Endothelial cell of hepatic sinusoid (primary cell): ENCODE results near the gene PTMA.

Experiments used
- in situ Hi-C: cut with HindIII; loops from 2 replicates; pipeline ENCODE4 v1.10.0; 2017; ENCODE audit warnings: low sequenced_read_pairs

Gene PTMA

DNA sequence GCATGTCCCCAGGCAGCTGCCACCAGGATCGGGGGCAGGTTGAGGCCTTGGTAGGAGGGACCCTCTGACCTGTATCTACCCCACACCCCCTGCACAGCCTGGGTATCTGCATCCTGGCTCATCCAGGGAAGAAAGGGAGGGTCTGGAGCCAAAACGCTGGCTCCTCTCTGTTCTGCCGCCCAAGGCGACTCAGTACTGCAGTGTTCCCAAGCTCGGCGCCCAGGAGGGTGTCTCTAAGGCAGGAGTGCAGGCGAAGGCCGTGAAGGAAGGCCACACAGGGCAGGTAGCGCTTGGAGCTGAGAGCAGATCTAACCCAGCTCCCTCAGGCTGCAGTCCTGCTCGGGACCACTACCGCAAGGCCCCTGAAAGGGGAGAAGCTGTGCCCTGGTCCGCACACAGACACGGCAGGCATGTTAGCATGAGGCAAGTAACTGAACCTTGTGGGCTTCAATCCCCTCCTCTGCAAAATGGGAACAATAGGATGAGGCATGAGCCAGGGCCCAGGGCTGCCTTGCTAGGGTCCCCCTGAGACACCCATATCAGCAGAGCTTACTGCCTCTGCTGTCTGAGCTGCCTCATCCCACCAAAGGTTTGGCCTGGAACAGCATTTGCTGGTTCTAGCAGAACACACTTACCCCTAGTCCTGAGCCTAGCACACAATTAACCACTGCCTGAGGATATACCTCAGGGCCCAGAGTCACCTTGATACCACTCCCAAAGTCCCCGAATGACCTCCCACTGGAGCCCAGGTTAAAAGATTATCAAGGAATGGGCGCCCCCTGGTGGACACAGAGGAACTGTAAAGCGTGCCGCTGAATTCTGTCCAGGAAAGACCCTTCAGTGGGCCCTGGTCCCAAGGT, 6.5 kb downstream of the PTMA start:
- in situ Hi-C loops = no loop called here

DNA sequence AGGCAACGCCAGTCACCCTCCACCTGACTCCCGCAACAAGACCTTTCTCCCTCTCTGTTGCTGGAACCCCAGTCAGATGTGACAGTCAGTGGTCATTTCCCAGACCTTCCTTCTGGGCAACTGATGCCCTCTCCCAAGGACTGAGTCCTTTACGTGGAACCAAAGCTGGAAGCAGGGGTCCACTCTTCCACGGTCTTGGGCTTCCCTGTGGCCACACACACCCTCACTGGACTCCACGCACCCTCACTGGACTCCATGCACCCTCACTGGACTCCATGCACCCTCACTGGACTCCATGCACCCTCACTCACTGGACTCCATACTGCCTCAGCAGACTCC, 7.1 kb downstream of the PTMA start:
- in situ Hi-C loops = no loop called here

- in situ Hi-C loops = no loop called here
Observed at GRCh38 chr2:231715988-231716616, 7.8 kb downstream of the PTMA start.

- in situ Hi-C loops = no loop called here
Observed at GRCh38 chr2:231716666-231717280, 8.4 kb downstream of the PTMA start.

GRCh38 chr2:231717281-231718171, 9.2 kb downstream of the PTMA start:
- in situ Hi-C loops = no loop called here

- in situ Hi-C loops = no loop called here
Observed at GRCh38 chr2:231718799-231719198, 10.5 kb downstream of the PTMA start.

- in situ Hi-C loops = no loop called here
Observed at GRCh38 chr2:231720292-231720986, 12.1 kb downstream of the PTMA start.

DNA sequence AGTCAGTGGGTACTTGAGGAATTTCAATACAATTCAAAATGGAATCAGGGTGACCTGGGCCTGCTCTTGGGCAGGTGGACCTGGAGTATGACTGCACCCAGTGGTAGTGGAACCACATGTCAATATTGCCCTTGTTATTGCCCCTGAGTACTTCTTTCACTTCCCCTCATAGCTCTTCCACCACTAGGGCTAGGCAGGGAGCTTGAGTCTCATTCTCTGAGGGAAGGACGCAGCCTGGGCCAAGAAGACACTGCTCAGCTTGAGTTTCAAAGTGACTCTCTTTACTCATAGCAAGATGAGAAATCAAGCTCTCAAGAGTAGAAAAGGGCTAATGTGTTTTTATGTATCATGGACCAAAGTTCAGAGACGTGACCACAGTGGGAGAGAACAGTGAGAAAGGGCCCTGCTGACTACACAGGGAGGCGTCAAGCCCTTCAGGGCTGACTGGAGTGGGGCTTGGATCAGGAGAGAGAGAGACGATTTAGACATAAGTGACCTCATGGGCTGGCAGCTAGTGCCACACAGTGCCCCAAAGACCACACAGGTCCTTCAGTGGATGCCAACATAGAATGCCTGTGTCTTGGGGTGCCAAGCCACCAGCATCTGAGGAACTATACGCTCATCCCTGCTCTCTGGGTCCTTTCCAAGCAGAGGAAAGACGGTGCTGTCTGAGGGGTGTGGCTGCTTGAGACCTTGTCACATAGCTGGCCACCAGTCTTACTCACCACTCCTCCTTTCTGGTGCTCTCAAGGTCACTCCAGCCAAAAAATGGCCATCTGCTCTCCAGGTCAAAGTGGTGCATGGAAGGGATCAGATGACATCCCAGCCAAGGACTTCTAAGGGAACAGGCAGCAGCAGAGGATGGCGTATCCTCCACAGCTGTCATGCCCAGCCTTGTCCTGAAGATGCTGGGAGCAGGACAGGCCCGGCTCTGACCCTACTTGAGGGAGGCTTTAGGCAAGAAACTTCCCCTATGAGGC, 13.0 kb downstream of the PTMA start:
- in situ Hi-C loops = no loop called here

GRCh38 chr2:231722721-231723307, 14.5 kb downstream of the PTMA start:
- in situ Hi-C loops = no loop called here

DNA sequence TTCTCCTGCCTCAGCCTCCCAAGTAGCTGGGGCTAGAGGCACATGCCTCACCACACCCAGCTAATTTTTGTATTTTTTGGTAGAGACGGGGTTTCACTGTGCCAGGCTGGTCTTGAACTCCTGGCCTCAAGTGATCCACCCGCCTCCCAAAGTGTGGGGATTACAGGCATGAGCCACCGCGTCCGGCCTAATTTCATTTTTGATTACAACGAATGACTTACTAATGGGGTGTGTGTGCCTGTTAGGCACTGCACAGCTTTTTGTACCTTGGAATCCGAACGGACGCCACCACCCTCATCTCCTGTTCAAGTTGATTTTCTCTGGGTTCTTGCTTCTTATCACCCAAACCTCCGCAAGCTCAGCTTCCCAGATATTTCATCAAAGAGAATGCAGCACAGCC, 17.2 kb downstream of the PTMA start:
- in situ Hi-C loops = no loop called here

DNA sequence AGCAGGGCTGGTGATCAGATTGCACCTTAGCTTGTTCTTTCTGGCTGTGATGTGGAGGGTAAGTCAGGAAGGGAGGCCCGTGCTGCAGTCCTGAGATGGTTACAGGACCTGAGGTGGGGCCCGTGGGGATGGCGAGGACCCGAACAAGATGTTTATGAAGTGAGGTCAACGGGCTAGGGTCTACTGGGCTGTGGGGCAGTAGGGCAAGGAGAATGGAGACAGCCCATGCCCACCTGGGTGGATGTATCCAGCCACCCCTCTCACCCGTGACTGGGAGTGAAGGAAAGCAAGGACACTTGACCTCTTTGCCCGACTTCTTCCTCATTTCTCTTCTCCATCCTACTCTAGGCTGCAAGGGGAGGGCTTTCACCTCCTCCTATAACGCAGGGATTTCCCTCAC, 18.0 kb downstream of the PTMA start:
- in situ Hi-C loops = no loop called here

DNA sequence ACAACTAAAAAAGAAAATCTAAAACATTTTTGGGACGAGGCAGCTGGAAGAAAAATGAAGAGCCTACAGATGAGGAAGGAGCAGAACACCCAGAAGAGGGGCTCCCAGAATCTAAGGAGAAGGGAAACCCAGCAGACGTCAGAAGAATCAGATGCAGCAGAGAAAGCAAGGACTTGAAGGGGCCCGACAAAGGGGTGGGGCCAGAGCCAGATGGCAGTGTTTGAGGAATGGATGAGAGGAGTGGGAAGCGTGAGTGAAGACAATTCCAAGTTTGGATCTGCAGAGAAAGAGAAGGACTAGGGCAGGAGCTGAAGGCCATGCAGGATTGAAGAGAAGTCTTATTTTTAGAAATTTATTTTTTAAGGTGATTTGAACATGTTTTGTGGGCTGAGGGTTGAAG, 19.3 kb downstream of the PTMA start:
- in situ Hi-C loops = no loop called here

DNA sequence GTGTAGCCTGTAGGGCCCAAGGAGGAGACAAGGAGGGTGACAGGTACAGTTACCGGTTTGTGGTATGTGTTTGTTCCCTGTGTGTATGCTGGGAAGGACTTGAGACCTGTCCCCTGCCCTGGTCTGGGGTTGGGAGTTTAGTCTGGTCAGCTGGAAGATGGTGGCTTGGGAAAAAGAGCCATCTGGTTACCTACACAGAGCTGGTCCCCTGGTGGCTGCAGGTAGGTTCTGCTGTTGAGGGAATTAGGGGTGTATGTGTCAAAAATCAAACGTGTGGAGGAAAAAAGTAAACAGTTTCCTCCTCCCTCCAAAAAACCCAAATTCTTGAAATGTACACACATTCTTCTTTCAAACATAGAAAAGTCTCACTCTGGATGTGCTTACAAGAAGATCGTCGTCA, 24.3 kb downstream of the PTMA start:
- in situ Hi-C loops = no loop called here

GRCh38 chr2:231737761-231738160, 29.4 kb downstream of the PTMA start:
- in situ Hi-C loops = no loop called here

GRCh38 chr2:231743376-231744116, 35.2 kb downstream of the PTMA start:
- in situ Hi-C loops = no loop called here

DNA sequence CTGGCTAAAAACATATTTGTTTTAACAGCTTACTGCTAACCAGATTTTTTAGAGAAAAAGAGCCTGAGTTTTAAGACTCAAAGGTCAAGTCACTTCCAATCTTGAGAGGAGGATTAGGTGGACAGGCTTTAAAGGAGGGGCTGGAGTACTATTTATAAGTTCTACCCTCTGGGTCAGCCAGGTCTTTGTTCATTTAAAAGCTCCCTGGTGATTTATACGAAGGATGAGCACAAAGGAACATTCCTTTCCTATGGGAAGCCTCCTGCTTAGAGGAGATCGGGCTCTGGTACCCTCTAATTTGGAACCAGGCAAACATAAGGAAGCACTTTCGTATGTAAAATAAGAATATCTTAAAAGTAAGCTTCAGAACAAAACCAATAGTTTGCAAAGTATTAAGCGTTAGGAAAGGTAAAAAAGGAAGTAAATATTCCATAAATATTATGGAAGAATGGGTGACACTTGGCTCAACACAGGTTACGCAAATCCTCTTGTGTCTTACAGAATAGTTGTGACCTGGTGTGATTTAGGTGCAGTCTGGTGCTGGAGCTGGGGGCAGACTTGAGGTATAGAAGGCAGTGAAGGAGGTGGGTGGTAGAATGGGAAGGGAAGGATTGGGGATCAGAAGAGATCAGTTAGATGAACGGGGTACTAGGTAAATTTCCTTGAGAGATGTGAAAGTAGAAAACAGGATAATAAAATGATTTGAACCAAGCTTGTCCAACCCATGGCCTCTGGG, 37.1 kb downstream of the PTMA start:
- in situ Hi-C loops = loop anchor here (5.0 kb wide), 1 partner anchor 63 kb away; no protein-coding TSS in a partner anchor

DNA sequence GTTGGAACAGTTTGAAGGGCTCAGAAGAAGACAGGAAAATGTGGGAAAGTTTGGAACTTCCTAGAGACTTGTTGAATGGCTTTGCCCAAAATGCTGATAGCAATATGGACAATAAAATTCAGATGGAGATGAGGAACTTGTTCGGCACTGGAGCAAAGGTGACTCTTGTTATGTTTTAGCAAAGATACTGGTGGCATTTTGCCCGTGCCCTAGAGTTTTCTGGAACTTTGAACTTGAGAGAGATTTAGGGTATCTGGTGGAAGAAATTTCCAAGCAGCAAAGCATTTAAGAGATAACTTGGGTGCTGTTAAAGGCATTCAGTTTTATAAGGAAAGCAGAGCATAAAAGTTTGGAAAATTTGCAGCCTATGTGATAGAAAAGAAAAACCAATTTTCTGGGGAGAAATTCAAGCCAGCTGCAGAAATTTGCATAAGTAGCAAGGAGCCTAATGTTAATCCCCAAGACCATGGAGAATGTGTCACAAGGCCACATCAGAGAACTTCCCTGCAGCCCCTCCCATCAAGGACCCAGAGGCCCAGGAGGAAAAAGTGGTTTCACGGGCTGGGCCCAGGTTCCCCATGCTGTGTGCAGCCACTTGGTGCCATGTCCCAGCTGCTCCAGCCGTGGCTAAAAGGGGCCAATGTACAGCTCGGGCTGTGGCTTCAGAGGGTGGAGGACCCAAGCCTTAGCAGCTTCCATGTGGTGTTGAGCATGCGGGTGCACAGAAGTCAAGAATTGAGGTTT, 40.0 kb downstream of the PTMA start:
- in situ Hi-C loops = loop anchor here (5.0 kb wide), 1 partner anchor 66 kb away; no protein-coding TSS in a partner anchor
